Caco-2 (cell line): Measurements from ENCODE around the gene ATG16L2. TPM values are rescaled to one million over a fixed set of nuclear protein-coding genes. Genes with fewer than 3 reads are reported as not detected.

Experiments used
- BruUV-seq: library from RNA; stranded (reverse); fragments of 400-500 nt; replicated peaks from 2 replicates; lab custom pipeline; 2021; lab: Mats Ljungman, UMichigan
- CTCF ChIA-PET: fragments of 300-600 bp; sonication (Branson Sonifier 250); formaldehyde crosslinking; loops from one replicate; lab custom pipeline; 2022; ENCODE audit warnings: antibody characterized with exemption; lab: Charles Lee
- POLR2A ChIA-PET: fragments of 300-600 bp; sonication (Branson Sonifier 250); formaldehyde crosslinking; loops from one replicate; lab custom pipeline; 2022; ENCODE audit warnings: antibody characterized with exemption; lab: Charles Lee
- DNase-seq, 2 experiments: peaks; one replicate each; pipeline versions ENCODE4 v3.0.0 to v3.0.0-alpha.2; 2020 to 2022
- H3K27me3 ChIP-seq: replicated peaks from 2 replicates; pipeline ENCODE4 v1.6.0; 2011; ENCODE audit warnings: low read length; ENCODE audit not compliant: control insufficient read depth, insufficient read depth
- H3K36me3 ChIP-seq: 2 replicates; pipeline ENCODE4 v1.5.1; 2011; ENCODE audit warnings: low read length; ENCODE audit not compliant: control insufficient read depth, insufficient read depth
- H3K4me1 ChIP-seq: fragments of 250-450 bp; sonication (Bioruptor Pico); 2 replicates; pipeline ENCODE4 v1.5.1; 2020; ENCODE audit warnings: mild to moderate bottlenecking
- H3K4me3 ChIP-seq: 2 replicates; pipeline ENCODE4 v1.5.1; 2011; ENCODE audit warnings: low read depth, mild to moderate bottlenecking, control low read depth, low read length
- H3K9me3 ChIP-seq: fragments of 250-450 bp; sonication (Bioruptor Pico); 2 replicates; pipeline ENCODE4 v1.5.1; 2020; ENCODE audit warnings: mild to moderate bottlenecking, moderate library complexity
- H3K27ac Mint-ChIP-seq: one replicate; pipeline ENCODE4 v1.8.0; 2022; ENCODE audit warnings: mixed read lengths; ENCODE audit not compliant: unreplicated experiment
- H3K27me3 Mint-ChIP-seq: one replicate; pipeline ENCODE4 v1.8.0; 2022; ENCODE audit warnings: mixed read lengths; ENCODE audit not compliant: insufficient read depth, unreplicated experiment
- H3K36me3 Mint-ChIP-seq: one replicate; pipeline ENCODE4 v1.8.0; 2022; ENCODE audit warnings: mild to moderate bottlenecking, mixed read lengths; ENCODE audit not compliant: insufficient read depth, unreplicated experiment
- H3K4me1 Mint-ChIP-seq: one replicate; pipeline ENCODE4 v1.8.0; 2022; ENCODE audit warnings: low read depth, mixed read lengths; ENCODE audit not compliant: unreplicated experiment
- H3K4me3 Mint-ChIP-seq: one replicate; pipeline ENCODE4 v1.8.0; 2022; ENCODE audit warnings: mild to moderate bottlenecking, moderate library complexity, mixed read lengths; ENCODE audit not compliant: unreplicated experiment
- H3K9me3 Mint-ChIP-seq: one replicate; pipeline ENCODE4 v1.8.0; 2022; ENCODE audit warnings: mixed read lengths; ENCODE audit not compliant: unreplicated experiment
- CTCF ChIP-seq, 2 experiments: fragments of 200-600 bp in 1 of 2; IDR thresholded peaks; 1 replicate in 1 of 2; 2 replicates in 1 of 2; pipeline versions ENCODE4 v1.5.1 to v1.8.0; 2011 to 2022; ENCODE audit warnings: antibody characterized with exemption in 1 of 2, control low read depth in 1 of 2, inconsistent platforms in 1 of 2, low read depth in 1 of 2, low read length in 1 of 2, mild to moderate bottlenecking in 1 of 2, moderate library complexity in 1 of 2; ENCODE audit not compliant: insufficient read depth in 1 of 2, severe bottlenecking in 1 of 2, unreplicated experiment in 1 of 2
- intact Hi-C: fragments of 100-400 bp; cut with micrococcal nuclease; formaldehyde crosslinking; loops from one replicate; pipeline ENCODE4 v1.10.0; 2022; ENCODE audit not compliant: unreplicated experiment
- total RNA-seq: library from RNA; stranded (reverse); gene quantifications from 2 replicates; pipeline ENCODE4 v1.2.3, GENCODE V29; 2022

ATG16L2 gene
- total RNA-seq, 1 experiment from 2014 or later = 19.3 TPM

- Mint-ChIP-seq H3K27ac (peak overlapping the region; percentile 99), H3K4me1 (peaks cover 72% of the 10 kb centered on the region), H3K4me3 (peak overlapping the region; percentile 74), H3K27me3 (no peaks in the 10 kb centered on the region), H3K9me3 (no peaks in the 10 kb centered on the region), H3K36me3 (peaks cover 50% of the 10 kb centered on the region)
- Histone ChIP-seq H3K27me3 (no peaks in the 10 kb centered on the region), H3K4me3 (no peak overlapping the region), H3K36me3 (peaks cover 15% of the 10 kb centered on the region), H3K4me1 (peaks cover 85% of the 10 kb centered on the region), H3K9me3 (no peaks in the 10 kb centered on the region)
- intact Hi-C loops = no loop called here
- TF ChIP-seq CTCF (IDR thresholded peaks at IDR 0.05; ENCODE audit: insufficient read depth in 1 of 2, low read depth in 1 of 2, low read length in 1 of 2, severe bottlenecking in 1 of 2, unreplicated experiment in 1 of 2) = no peak
- POLR2A ChIA-PET = interaction anchor here (0.5 to 1.3 kb wide), 2 partner anchors 8 to 15 kb away, joined by 5 to 7 read pairs; no protein-coding TSS in a partner anchor
- CTCF ChIA-PET = interaction anchor here (0.6 to 7.9 kb wide), 3 partner anchors 10 to 30 kb away, joined by 3 to 74 read pairs (median 12); partner anchors contain the start of gene STARD10
- no peak for DNase-seq
- BruUV-seq = no TSS peak
These were observed 30.9 kb upstream of the ATG16L2 start for GRCh38 chr11:72783144-72783905.

GRCh38 chr11:72784662-72785061 lies 29.5 kb upstream of the ATG16L2 start:
- Mint-ChIP-seq H3K9me3 (no peaks in the 10 kb centered on the region), H3K4me3 (peak overlapping the region; percentile 48), H3K36me3 (peaks cover 38% of the 10 kb centered on the region), H3K27me3 (no peaks in the 10 kb centered on the region), H3K27ac (peak overlapping the region; percentile 99), H3K4me1 (peaks cover 73% of the 10 kb centered on the region)
- Histone ChIP-seq H3K9me3 (no peaks in the 10 kb centered on the region), H3K4me1 (peaks cover 85% of the 10 kb centered on the region), H3K4me3 (no peak overlapping the region), H3K27me3 (no peaks in the 10 kb centered on the region), H3K36me3 (peaks cover 11% of the 10 kb centered on the region)
- ChIA-PET CTCF (no interaction called here), POLR2A (no interaction called here)
- intact Hi-C loops = no loop called here
- DNase-seq = no peak
- no peak for TF ChIP-seq CTCF (IDR thresholded peaks at IDR 0.05; ENCODE audit: insufficient read depth in 1 of 2, low read depth in 1 of 2, low read length in 1 of 2, severe bottlenecking in 1 of 2, unreplicated experiment in 1 of 2)
- no TSS peak for BruUV-seq

GRCh38 chr11:72786305-72787215 lies 27.7 kb upstream of the ATG16L2 start:
- Mint-ChIP-seq H3K27me3 (no peaks in the 10 kb centered on the region), H3K9me3 (no peaks in the 10 kb centered on the region), H3K4me3 (peak overlapping the region; percentile 50), H3K4me1 (peaks cover 75% of the 10 kb centered on the region), H3K36me3 (peaks cover 29% of the 10 kb centered on the region), H3K27ac (peak overlapping the region; percentile 99)
- BruUV-seq = TSS peak; percentile 55
- TF ChIP-seq CTCF (IDR thresholded peaks at IDR 0.05; ENCODE audit: insufficient read depth in 1 of 2, low read depth in 1 of 2, low read length in 1 of 2, severe bottlenecking in 1 of 2, unreplicated experiment in 1 of 2) = peak; percentile 5 to 20
- 0 out of 2 replicates have a peak, but pooled peaks cover 2% of the 10 kb centered on the region for H3K36me3 ChIP-seq
- ChIA-PET CTCF (interaction anchor here (0.6 to 2.6 kb wide), 19 partner anchors 8 to 549 kb away, joined by 3 to 32 read pairs (median 5); partner anchors contain the start of genes ARAP1 and FCHSD2), POLR2A (interaction anchor here (0.5 to 2.8 kb wide), 18 partner anchors 8 to 761 kb away, joined by 3 to 33 read pairs (median 4); partner anchors contain the start of genes ANAPC15, ARAP1 and STARD10)
- peak; percentile 100 for DNase-seq
- peaks cover 81% of the 10 kb centered on the region for H3K4me1 ChIP-seq
- no peaks in the 10 kb centered on the region for H3K27me3 ChIP-seq
- no peak overlapping the region for H3K4me3 ChIP-seq
- no peaks in the 10 kb centered on the region for H3K9me3 ChIP-seq
- intact Hi-C loops = loop anchor here (1.0 kb wide), 3 partner anchors 8 to 33 kb away; partner anchors contain the start of gene STARD10
